Measurements from ENCODE around the gene LTBP4.

LTBP4 gene

GRCh38 chr19:40609561-40610395 is 8.6 kb downstream of the LTBP4 start:
- H3K9ac ChIP-seq (ENCODE audit: low read depth, low read length): peak overlapping the region; percentile 62

GRCh38 chr19:40610396-40611064 is 9.4 kb downstream of the LTBP4 start:
- no peaks in the 10 kb centered on the region for H3K27me3 ChIP-seq (ENCODE audit: control insufficient read depth, insufficient read depth, low read length)
- peaks cover 32% of the 10 kb centered on the region for H3K4me1 ChIP-seq (ENCODE audit: control insufficient read depth, insufficient read depth, low read length)
- peak overlapping the region; percentile 81 for H3K4me2 ChIP-seq (ENCODE audit: low read length)
- peak overlapping the region; percentile 20 for H3K9ac ChIP-seq (ENCODE audit: low read depth, low read length)
- peak overlapping the region; percentile 63 for H3K4me3 ChIP-seq (ENCODE audit: low read length)
- H3K36me3 ChIP-seq (ENCODE audit: insufficient read depth, low read length): no peaks in the 10 kb centered on the region
- no peaks in the 10 kb centered on the region for H3K9me3 ChIP-seq (replicated peaks; ENCODE audit: low read length)

More at GRCh38 chr19:40609561-40610395, 8.6 kb downstream of the LTBP4 start:
- Histone ChIP-seq H3K4me2 (ENCODE audit: low read length) (peak overlapping the region; percentile 81), H3K4me3 (ENCODE audit: low read length) (peak overlapping the region; percentile 63), H3K36me3 (ENCODE audit: insufficient read depth, low read length) (no peaks in the 10 kb centered on the region), H3K4me1 (ENCODE audit: control insufficient read depth, insufficient read depth, low read length) (peaks cover 37% of the 10 kb centered on the region), H3K27me3 (ENCODE audit: control insufficient read depth, insufficient read depth, low read length) (no peaks in the 10 kb centered on the region), H3K9me3 (replicated peaks; ENCODE audit: low read length) (no peaks in the 10 kb centered on the region)

- H3K9ac ChIP-seq (ENCODE audit: low read depth, low read length): peak overlapping the region; percentile 20
- no peaks in the 10 kb centered on the region for H3K9me3 ChIP-seq (replicated peaks; ENCODE audit: low read length)
- H3K4me3 ChIP-seq (ENCODE audit: low read length): no peak overlapping the region
- peaks cover 26% of the 10 kb centered on the region for H3K4me1 ChIP-seq (ENCODE audit: control insufficient read depth, insufficient read depth, low read length)
- no peaks in the 10 kb centered on the region for H3K36me3 ChIP-seq (ENCODE audit: insufficient read depth, low read length)
- H3K4me2 ChIP-seq (ENCODE audit: low read length): peak overlapping the region; percentile 81
- H3K27me3 ChIP-seq (ENCODE audit: control insufficient read depth, insufficient read depth, low read length): no peaks in the 10 kb centered on the region
Measured at GRCh38 chr19:40611096-40611495, 9.9 kb downstream of the LTBP4 start.

- Histone ChIP-seq H3K4me3 (ENCODE audit: low read length) (no peak overlapping the region), H3K27me3 (ENCODE audit: control insufficient read depth, insufficient read depth, low read length) (no peaks in the 10 kb centered on the region), H3K4me2 (ENCODE audit: low read length) (no peak overlapping the region), H3K4me1 (ENCODE audit: control insufficient read depth, insufficient read depth, low read length) (peaks cover 26% of the 10 kb centered on the region), H3K9me3 (replicated peaks; ENCODE audit: low read length) (no peaks in the 10 kb centered on the region), H3K36me3 (ENCODE audit: insufficient read depth, low read length) (no peaks in the 10 kb centered on the region), H3K9ac (ENCODE audit: low read depth, low read length) (no peak overlapping the region)
Measured at GRCh38 chr19:40611900-40612698, 10.9 kb downstream of the LTBP4 start.

GRCh38 chr19:40612831-40613689 is 11.9 kb downstream of the LTBP4 start:
- H3K27me3 ChIP-seq (ENCODE audit: control insufficient read depth, insufficient read depth, low read length): no peaks in the 10 kb centered on the region
- H3K4me1 ChIP-seq (ENCODE audit: control insufficient read depth, insufficient read depth, low read length): peaks cover 26% of the 10 kb centered on the region
- no peaks in the 10 kb centered on the region for H3K9me3 ChIP-seq (replicated peaks; ENCODE audit: low read length)
- H3K4me3 ChIP-seq (ENCODE audit: low read length): no peak overlapping the region
- no peaks in the 10 kb centered on the region for H3K36me3 ChIP-seq (ENCODE audit: insufficient read depth, low read length)
- no peak overlapping the region for H3K9ac ChIP-seq (ENCODE audit: low read depth, low read length)
- no peak overlapping the region for H3K4me2 ChIP-seq (ENCODE audit: low read length)

- no peak overlapping the region for H3K9ac ChIP-seq (ENCODE audit: low read depth, low read length)
- H3K36me3 ChIP-seq (ENCODE audit: insufficient read depth, low read length): no peaks in the 10 kb centered on the region
- H3K9me3 ChIP-seq (replicated peaks; ENCODE audit: low read length): no peaks in the 10 kb centered on the region
- no peaks in the 10 kb centered on the region for H3K27me3 ChIP-seq (ENCODE audit: control insufficient read depth, insufficient read depth, low read length)
- no peak overlapping the region for H3K4me2 ChIP-seq (ENCODE audit: low read length)
- no peak overlapping the region for H3K4me3 ChIP-seq (ENCODE audit: low read length)
- peaks cover 26% of the 10 kb centered on the region for H3K4me1 ChIP-seq (ENCODE audit: control insufficient read depth, insufficient read depth, low read length)
Measured at GRCh38 chr19:40613690-40614621, 12.8 kb downstream of the LTBP4 start.

GRCh38 chr19:40614622-40615411 is 13.6 kb downstream of the LTBP4 start:
- peak overlapping the region; percentile 46 for H3K4me2 ChIP-seq (ENCODE audit: low read length)
- no peaks in the 10 kb centered on the region for H3K9me3 ChIP-seq (replicated peaks; ENCODE audit: low read length)
- H3K27me3 ChIP-seq (ENCODE audit: control insufficient read depth, insufficient read depth, low read length): no peaks in the 10 kb centered on the region
- H3K36me3 ChIP-seq (ENCODE audit: insufficient read depth, low read length): no peaks in the 10 kb centered on the region
- no peak overlapping the region for H3K9ac ChIP-seq (ENCODE audit: low read depth, low read length)
- H3K4me3 ChIP-seq (ENCODE audit: low read length): no peak overlapping the region
- H3K4me1 ChIP-seq (ENCODE audit: control insufficient read depth, insufficient read depth, low read length): peaks cover 21% of the 10 kb centered on the region

- Histone ChIP-seq H3K4me1 (ENCODE audit: control insufficient read depth, insufficient read depth, low read length) (peaks cover 9% of the 10 kb centered on the region), H3K27me3 (ENCODE audit: control insufficient read depth, insufficient read depth, low read length) (no peaks in the 10 kb centered on the region), H3K36me3 (ENCODE audit: insufficient read depth, low read length) (no peaks in the 10 kb centered on the region), H3K9me3 (replicated peaks; ENCODE audit: low read length) (no peaks in the 10 kb centered on the region), H3K9ac (ENCODE audit: low read depth, low read length) (no peak overlapping the region), H3K4me2 (ENCODE audit: low read length) (no peak overlapping the region), H3K4me3 (ENCODE audit: low read length) (no peak overlapping the region)
Measured at GRCh38 chr19:40616178-40616577, 15.0 kb downstream of the LTBP4 start.

DNA sequence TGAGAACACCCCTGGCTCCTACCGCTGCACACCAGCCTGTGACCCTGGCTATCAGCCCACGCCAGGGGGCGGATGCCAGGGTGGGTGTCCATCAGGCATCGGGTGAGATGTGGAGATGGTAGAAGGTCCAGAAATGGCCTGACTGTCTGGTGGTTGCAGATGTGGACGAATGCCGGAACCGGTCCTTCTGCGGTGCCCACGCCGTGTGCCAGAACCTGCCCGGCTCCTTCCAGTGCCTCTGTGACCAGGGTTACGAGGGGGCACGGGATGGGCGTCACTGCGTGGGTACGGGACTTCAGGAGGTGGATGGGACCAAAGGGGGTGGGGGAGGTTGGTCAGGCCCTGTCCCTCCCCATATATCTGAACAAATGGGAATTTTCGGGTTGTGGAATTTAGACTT is 15.8 kb downstream of the LTBP4 start:
- H3K9ac ChIP-seq (ENCODE audit: low read depth, low read length): no peak overlapping the region
- H3K27me3 ChIP-seq (ENCODE audit: control insufficient read depth, insufficient read depth, low read length): no peaks in the 10 kb centered on the region
- H3K4me3 ChIP-seq (ENCODE audit: low read length): no peak overlapping the region
- peaks cover 7% of the 10 kb centered on the region for H3K4me1 ChIP-seq (ENCODE audit: control insufficient read depth, insufficient read depth, low read length)
- no peaks in the 10 kb centered on the region for H3K9me3 ChIP-seq (replicated peaks; ENCODE audit: low read length)
- H3K36me3 ChIP-seq (ENCODE audit: insufficient read depth, low read length): no peaks in the 10 kb centered on the region
- H3K4me2 ChIP-seq (ENCODE audit: low read length): no peak overlapping the region

Measured in skeletal muscle satellite cell (primary cell).